GM21737 (cell line): ENCODE results near the gene TTLL5.

ENCODE experiments used
- ATAC-seq: cut with Tn5 transposase; IDR thresholded peaks from one replicate; pipeline ENCODE4 v1.9.1; 2021; ENCODE audit warnings: mild to moderate bottlenecking, moderate library complexity; ENCODE audit not compliant: unreplicated experiment

The TTLL5 gene, protein sequence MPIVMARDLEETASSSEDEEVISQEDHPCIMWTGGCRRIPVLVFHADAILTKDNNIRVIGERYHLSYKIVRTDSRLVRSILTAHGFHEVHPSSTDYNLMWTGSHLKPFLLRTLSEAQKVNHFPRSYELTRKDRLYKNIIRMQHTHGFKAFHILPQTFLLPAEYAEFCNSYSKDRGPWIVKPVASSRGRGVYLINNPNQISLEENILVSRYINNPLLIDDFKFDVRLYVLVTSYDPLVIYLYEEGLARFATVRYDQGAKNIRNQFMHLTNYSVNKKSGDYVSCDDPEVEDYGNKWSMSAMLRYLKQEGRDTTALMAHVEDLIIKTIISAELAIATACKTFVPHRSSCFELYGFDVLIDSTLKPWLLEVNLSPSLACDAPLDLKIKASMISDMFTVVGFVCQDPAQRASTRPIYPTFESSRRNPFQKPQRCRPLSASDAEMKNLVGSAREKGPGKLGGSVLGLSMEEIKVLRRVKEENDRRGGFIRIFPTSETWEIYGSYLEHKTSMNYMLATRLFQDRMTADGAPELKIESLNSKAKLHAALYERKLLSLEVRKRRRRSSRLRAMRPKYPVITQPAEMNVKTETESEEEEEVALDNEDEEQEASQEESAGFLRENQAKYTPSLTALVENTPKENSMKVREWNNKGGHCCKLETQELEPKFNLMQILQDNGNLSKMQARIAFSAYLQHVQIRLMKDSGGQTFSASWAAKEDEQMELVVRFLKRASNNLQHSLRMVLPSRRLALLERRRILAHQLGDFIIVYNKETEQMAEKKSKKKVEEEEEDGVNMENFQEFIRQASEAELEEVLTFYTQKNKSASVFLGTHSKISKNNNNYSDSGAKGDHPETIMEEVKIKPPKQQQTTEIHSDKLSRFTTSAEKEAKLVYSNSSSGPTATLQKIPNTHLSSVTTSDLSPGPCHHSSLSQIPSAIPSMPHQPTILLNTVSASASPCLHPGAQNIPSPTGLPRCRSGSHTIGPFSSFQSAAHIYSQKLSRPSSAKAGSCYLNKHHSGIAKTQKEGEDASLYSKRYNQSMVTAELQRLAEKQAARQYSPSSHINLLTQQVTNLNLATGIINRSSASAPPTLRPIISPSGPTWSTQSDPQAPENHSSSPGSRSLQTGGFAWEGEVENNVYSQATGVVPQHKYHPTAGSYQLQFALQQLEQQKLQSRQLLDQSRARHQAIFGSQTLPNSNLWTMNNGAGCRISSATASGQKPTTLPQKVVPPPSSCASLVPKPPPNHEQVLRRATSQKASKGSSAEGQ (N-terminal part only)

DNA sequence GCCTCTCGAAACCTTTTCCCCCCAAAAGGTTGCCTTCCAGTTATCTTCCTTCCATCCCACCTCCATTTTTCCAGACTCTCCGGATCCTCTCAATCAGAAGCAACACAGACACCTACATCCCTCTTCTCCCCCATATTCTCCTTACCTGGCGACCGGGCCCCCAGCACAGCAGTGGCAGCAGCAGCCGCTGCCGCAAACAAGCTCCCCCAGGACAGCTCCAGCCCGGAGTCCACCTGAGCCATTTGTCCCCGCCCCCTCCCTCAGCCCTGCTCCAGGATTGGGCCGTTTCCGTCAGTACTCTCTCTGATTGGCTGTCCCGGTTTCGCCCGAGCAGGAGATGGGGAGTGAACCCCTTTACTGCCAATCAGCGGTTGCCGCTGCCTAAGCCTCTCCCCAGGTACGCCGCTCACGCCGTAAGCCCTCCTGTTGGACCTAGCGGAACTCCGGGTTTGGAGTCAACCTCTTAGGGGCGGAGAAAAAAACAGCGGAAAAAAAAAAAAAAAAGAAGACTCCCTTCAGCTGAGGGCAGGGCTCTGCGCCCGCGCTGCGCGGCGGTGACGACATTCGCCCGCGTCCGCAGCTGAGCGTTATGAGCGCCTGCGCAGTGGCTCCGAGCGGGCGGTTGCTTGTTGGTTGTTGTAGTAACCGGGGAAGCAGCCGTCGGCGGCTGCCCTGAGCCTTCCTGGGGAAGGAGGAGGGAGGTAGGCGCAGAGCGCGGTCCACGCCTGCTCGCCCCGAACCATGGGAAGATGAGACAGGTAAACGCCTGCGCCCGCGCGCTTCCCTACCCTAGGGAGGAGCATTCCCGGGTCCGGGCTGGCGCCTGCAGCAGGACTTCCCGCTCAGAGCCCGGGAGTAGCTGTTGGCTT lies at the start of gene TTLL5, which contains the start of gene ERG28:
Gene TTLL5, plus strand, starts transcription at position 617 of the 869 bp plus-strand sequence. CDS start 1,904 bp downstream, outside the sequence.
Gene ERG28, minus strand, starts transcription at position 247 of the 869 bp plus-strand sequence. CDS start 3,374 bp downstream, outside the sequence.
- ATAC-seq, result peak; percentile 96

DNA sequence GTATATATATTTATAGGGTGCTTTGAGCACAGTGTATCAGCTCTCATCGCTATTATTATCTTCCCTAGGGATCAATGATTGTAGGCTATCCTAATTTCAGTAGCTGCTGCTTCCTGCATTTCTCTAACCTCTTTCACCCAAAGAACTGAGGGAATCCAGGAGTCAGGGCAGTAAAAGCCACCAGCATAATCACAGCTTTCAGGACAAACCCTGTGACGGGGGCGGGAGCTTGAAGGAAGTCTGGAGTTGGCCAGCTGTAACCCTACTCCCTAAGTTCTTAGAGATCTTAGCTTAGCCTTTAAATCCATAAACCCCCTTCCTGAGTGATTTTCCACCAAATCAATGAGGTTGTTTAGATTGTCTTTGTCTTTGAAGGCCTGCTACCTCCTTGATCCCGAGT lies 48.9 kb upstream of the TTLL5 start:
- no peak for ATAC-seq

DNA sequence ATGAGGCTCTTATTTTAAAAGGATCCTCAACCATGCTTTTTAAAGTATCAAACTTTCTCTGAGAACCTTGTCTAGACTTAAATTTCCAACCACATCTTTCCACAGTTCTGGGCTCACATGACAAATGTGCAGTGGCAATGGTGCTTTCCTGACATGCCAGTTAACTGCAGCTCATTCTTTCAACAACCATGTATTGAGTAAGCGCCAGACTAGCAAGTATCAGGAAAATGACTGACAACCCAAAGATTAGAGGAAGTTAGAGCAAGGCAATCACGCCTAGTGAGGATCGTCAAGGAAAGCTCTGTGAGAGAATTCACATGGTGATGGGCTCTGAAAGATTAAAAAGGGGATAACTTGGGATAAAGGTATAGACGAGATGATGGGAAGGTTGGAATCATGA lies 46.9 kb upstream of the TTLL5 start:
- ATAC-seq, result no peak

DNA sequence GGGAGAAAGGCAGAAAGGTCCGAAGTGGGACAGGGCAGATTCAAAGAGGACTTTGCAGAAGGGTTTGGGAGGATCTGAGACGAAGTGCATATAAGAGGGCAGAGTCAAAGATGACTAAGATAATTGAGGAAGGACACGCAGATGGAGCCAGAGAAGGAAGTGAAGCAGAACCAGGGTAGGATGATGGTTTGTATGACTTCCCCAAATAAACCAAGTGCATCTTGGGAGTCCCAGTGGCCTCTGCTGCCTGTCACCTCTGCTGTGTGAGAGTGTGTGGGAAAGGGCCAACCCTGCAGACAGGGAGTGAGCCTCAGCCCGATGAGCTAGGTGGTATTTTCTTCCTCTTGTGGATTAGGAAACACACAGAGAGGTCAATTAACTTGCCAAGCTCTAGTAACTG lies 45.8 kb upstream of the TTLL5 start:
- no peak for ATAC-seq

DNA sequence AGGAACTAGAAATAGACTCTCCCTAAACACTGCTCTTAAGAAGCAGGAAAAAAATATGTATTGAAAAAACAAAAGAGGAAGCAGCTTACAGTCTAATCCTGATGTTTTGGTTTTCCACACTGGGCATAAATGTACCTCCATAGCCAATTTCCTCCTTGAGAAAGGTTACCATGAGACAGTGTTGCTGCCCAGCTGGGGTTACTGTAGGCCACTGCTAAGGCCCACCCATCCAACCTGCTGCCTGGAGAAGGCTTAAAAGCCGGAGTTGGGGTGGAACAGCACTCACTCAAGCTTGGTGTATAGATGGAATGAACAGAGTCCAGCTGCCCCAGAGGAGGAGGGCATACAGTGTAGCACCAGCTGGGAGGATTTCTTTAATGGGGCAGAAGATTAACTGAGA lies 41.5 kb upstream of the TTLL5 start:
- ATAC-seq, result no peak

DNA sequence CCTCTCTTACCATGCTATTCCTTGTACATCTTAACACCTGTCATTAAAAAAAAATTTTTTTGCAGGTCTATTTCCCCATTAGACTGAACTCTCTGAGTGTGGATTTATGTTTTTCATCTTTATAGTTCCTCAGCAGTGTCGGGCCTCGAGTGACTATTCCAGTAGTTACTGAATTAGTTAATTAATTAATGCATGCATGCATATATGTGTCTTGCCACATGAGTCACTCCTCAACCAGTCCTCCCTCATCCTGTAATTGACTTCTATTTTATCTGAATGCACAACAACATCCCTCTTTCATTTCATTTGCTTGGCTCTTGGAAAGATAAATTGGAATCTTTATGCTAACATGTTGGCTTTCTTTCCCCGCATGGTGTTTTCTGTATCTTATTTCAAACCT lies 36.0 kb upstream of the TTLL5 start:
- no peak for ATAC-seq

DNA sequence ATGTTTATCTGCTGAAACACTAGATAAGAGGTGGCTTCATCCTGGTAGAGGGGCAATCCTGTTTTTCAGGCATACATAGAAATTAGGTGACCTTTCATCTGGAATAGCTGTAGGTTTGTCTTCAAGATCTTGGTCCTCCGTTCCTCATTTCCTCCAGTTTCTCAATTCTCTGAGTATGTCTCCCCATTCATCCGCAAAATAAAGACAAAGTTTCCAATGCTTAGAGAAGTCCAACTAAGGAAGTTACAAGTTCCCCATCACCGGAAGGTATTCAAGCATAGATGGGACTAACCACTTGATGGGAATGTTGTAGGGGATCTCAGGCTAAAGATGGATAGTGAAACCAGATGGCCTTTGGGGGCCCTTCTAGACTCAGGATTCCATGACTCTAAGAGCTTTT lies 34.6 kb upstream of the TTLL5 start:
- ATAC-seq, result no peak

DNA sequence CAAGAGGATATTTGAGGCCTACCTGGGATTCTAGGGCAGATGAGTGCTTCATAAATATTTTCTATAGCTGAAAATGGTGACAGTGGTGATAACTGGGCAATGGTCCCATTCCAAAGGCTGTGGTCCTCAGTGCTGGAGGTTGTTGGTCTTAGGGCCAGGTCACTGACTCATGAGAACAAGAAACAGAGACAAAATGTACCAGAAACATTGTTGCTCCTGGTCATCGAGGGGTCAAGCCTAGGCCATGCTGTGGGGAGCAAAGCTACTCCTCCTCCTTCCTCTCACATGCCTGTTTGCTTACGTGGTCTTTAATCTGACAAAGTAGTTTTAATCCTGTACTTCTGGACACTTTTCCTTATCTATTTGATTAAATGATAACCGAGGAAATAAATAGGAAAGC lies 34.2 kb upstream of the TTLL5 start:
- no peak for ATAC-seq

DNA sequence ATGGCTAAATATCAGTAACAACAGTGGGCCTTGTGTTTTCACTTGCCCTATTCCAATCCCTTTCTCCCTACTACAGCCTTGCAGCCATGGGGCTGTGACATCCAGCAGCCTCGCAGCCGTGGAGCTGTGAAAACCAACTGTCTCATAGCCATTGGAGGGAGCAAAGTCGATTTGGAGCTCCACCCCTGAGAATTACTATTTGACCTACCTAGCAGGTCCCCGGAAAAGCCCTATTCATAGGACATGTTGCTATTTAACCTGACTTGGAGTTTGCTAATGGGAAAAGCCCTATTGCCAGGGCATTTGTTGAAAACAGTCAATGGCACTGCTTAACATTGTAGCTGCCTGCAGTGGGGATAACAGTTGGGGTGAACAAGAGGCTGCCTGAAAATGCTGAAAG lies 33.6 kb upstream of the TTLL5 start:
- ATAC-seq, result no peak

DNA sequence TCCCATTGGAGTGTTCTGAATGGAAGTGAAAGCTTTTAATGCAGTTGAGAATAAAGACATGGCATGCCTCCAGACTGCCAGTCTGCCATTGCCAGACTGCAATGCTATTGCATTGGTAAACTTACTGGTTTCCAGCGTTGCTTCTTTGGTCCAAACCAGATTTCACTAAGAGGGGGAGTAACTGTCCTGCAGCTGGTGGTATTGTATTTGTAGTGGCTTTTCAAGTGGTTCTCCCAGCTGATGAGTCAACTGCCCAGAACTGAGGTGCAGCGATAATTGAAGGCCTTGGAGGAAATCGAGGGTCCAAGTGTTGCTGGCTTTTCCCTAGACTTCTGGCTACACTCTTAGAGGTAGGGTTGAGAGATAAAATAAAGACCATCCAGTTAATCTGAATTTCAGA lies 32.2 kb upstream of the TTLL5 start:
- ATAC-seq, result no peak

DNA sequence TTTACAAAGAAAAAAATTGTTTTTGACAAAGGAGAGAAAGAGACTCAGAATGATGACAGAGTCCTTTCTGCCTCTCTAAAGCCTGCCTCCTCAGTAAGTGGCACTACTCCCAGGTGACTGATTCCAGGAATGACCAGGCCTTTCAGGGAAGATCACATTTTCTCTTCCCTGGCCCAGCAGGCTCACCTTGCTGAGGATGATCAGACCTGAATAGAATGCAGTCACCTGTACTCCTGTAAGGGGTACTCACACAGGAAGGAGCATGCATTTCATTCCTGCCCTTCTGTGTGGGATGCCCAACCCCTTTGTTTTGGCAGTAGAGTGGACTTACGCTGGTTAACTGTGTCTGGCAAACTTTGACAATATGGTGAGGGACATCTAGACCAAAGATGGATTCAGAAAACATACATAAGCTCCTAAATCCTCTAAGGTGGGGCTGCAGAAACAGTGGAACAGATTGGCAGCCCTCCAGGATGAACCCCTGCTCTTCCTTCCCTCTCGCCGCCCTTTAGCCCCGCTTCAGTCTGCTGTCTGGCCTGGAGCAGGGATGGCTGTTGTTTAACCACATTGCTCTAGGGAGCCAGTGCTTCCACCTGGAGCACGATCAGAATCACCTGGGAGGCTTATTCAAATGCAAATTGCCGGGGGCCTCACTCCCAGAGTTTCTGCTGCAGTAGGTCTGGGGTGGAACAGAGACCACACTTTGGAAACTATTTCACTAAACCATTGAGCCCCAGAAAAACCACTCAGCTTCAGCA lies 30.2 kb upstream of the TTLL5 start:
- no peak for ATAC-seq

DNA sequence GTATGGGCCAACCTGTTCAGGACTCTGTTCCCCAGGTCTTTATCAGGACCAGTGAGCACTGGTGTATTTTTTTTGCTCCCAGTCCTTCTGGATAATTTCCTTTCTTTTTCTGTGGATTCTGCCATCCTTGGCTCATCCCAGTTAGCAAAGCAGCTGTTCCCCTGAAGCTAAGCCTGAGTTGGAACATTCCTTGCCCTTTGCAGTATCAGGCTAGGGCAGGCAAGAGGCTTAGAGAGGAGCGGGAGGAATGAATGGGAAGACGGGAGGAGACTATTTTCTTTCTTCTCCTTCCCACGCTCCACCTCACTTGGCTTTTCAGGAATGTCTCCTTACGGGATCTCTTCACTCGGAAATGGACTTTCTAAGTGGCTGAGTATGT lies 29.6 kb upstream of the TTLL5 start:
- ATAC-seq, result no peak

DNA sequence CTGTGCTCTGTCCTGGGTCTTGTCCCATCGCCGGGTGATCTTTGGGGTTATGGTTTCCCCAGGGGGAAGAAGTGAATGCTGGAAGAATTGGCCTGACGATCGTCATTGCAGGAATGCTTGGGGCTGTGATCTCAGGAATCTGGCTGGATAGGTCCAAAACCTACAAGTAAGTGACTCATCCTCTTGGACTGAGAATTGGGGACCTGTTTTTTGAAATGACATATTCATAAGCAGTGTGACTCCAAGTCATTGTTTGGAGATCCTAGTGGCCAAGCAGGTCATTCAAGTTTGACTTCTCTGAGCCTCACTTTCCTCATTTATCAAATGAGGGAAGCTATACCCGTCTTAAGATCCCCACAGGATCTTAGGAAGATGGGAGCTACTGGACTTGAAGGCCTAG lies 26.2 kb upstream of the TTLL5 start:
- ATAC-seq, result no peak

DNA sequence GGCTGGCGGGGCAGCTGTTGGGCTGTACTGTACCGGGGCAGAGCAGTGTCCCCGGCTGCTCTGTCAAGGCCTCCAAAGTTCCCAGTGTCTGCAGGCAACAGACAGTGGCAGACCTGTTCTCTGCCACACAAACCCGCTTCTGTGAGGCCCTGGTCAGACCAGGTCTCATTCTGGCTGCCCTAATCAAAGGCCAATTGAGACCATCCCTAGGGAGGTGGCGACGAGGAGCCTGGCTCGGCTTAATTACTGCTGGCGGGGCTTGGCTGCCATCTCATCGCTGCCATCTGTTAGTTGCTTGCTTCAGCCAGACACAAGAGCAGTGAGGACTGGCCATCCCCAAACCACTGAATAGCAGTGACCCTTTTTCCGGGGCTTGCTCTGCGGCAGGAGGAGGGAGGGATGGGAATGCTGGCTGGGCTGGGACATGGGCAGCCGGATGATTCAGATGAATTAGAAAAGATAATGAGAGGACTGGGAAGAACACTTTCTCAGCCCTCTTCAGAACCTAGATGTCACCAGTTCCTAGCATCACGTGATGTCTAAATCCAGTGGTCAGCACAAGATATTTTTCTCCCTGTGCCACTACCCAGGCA lies 24.9 kb upstream of the TTLL5 start:
- no peak for ATAC-seq

DNA sequence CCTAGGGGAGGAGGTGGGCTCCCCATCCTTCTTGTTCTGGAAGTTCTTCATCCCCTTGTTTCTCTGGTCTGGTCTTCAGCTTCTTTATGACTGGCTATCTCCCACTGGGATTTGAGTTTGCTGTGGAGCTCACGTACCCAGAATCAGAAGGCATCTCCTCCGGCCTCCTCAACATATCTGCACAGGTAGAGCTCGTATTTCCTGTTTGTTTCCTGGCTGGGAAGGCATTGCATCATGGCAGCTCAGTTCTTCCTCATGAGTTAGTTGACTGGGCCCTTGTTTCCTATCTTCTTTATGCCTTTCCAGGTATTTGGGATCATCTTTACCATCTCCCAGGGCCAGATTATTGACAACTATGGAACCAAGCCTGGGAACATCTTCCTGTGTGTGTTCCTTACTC lies 20.2 kb upstream of the TTLL5 start:
- ATAC-seq, result no peak

DNA sequence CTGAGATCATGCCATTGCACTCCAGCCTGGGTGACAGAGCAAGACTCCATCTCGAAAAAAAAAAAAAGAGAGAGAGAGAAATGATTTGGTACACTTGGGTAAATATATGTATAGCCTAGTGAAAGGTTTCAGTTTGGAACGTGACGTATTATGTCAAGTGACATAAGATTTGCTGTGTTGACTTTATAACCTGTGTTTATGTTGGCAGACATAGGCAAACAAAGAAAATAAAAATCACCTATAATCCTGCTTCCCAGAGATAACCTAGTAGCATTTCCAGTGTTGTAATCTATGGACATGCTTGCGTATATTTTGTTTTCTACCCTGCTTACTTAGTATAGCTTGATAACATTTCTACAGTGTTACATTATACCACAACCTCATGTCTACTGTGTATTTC lies 17.1 kb upstream of the TTLL5 start:
- ATAC-seq, result no peak

DNA sequence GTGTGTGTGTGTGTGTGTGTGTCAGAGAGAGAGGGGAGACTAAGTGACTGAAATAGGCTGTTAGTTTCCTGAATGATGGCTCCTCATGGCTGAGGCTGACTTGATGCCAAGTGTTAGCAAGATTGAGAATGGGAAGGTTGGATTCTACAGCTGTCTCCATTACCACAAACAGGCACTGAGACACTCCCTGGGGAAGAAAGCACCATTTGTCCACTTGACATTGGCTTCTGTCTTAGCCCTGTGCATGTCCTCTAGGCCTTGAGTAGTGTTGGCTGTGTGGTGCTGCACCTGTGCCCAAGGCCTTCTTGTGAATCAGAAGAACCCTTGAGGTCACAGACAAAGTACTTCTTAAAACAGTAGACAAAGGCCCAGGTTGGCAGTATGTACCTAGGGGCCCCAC lies 16.0 kb upstream of the TTLL5 start:
- ATAC-seq, result no peak

DNA sequence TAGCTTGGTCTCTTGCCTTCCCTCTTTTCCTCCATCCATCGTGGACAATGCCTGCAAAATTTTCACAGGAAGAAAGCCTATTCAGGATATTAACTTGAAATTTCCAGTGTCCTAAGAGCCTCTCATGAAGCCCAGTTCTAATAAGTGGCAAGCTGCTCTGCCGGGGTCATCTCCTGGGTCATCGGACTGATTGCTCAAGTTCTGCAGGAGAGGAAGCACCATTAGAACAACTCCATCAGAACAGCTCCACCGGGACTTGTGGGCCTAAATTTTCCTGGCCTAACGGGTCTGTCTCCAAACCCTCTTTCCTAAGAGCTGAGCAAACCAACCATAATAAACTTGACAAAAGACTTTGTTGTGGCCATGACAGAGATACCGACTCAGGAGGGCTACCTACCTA lies 14.3 kb upstream of the TTLL5 start:
- ATAC-seq, result no peak

DNA sequence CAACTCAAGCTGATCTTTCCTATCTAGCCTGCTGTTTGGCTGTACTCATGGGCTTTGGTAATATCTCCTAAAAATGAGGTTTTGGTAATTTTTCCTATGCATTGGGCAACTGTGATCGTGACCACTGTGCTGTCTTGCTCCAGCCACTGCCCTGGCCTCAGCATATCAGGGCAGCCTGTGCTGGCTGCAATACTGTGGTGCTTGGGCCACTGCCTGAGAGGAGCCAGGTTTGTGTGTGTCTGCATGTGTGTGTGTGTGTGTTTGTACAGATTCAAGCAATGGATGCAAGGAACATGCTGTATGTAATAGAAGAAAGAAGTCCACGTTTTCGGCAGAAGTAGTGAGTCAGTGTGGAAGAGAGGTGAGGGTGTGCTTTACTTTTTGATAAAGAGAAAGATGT lies 13.4 kb upstream of the TTLL5 start:
- no peak for ATAC-seq
